ENCODE data around the gene ZFP57. TPM values are rescaled to one million over a fixed set of nuclear protein-coding genes. Genes with fewer than 3 reads are reported as not detected.

ZFP57 gene
- total and polyA plus RNA-seq, 2 experiments from 2014 or later, result 0.59 to 0.84 TPM

GRCh38 chr6:29724937-29725869, 44.3 kb upstream of the ZFP57 start:
- Histone ChIP-seq H3K4me2 (no peak overlapping the region), H2AFZ (no peak overlapping the region), H4K20me1 (replicated peaks; ENCODE audit: insufficient read depth) (no peaks in the 10 kb centered on the region; the same call in 1 of the 2 replicates), H3K27me3 (ENCODE audit: insufficient read depth) (peaks cover 61% of the 10 kb centered on the region), H3K27ac (ENCODE audit: low read depth) (no peak overlapping the region), H3K4me3 (no peak overlapping the region), H3F3A (replicated peaks; ENCODE audit: low read depth) (no peaks in the 10 kb centered on the region), H3K36me3 (ENCODE audit: insufficient read depth) (no peaks in the 10 kb centered on the region), H3K4me1 (ENCODE audit: insufficient read depth) (peaks cover 5% of the 10 kb centered on the region; the same call in 1 of the 2 replicates), H3K9me2 (ENCODE audit: insufficient read depth) (no peaks in the 10 kb centered on the region; the same call in 1 of the 2 replicates), H3K79me2 (replicated peaks; ENCODE audit: insufficient read depth) (no peaks in the 10 kb centered on the region)
- no peak overlapping the region for H3K27ac Mint-ChIP-seq
- ATAC-seq, result no peak
- no peaks in the 10 kb centered on the region for H3K9me3 Mint-ChIP-seq
- no peaks in the 10 kb centered on the region; the same call in 1 of the 3 replicates for H3K4me1 Mint-ChIP-seq
- H3K4me3 Mint-ChIP-seq, result peak overlapping the region; percentile 77; the same call in 1 of the 3 replicates
- H3K27me3 Mint-ChIP-seq (ENCODE audit: insufficient read depth, low read depth, poor library complexity), result peaks cover 47% of the 10 kb centered on the region
- no peak for TF ChIP-seq ZNF331 (CRISPR knock-in tag; IDR thresholded peaks at IDR 0.05; ENCODE audit: low read depth)
- no peak for TF ChIP-seq JUNB (IDR thresholded peaks at IDR 0.05; ENCODE audit: unreplicated experiment)
- no peak for TF ChIP-seq CREB1 (CRISPR knock-in tag; IDR thresholded peaks at IDR 0.05; ENCODE audit: low read depth)
- TF ChIP-seq EZH2 (IDR thresholded peaks at IDR 0.05; ENCODE audit: low read depth, unreplicated experiment), result no peak
- no peak for TF ChIP-seq POLR2AphosphoS5 (IDR thresholded peaks at IDR 0.05; ENCODE audit: low read depth)
- no peak for TF ChIP-seq NANOG (IDR thresholded peaks at IDR 0.05; ENCODE audit: borderline replicate concordance)
- no peak for TF ChIP-seq STAT1 (IDR thresholded peaks at IDR 0.05; ENCODE audit: unreplicated experiment)
- no peak for TF ChIP-seq ZNF462 (CRISPR knock-in tag; IDR thresholded peaks at IDR 0.05)
- no peak for TF ChIP-seq EZH2phosphoT487 (IDR thresholded peaks at IDR 0.05; ENCODE audit: unreplicated experiment)
- TF ChIP-seq CTCF (conservative IDR thresholded peaks at IDR 0.05; ENCODE audit: low read depth in 2 of 2), result no peak
- no peak for TF ChIP-seq ETS1 (IDR thresholded peaks at IDR 0.05)
- no peak for TF ChIP-seq ZNF114 (CRISPR knock-in tag; IDR thresholded peaks at IDR 0.05)
- TF ChIP-seq REST (IDR thresholded peaks at IDR 0.05; ENCODE audit: unreplicated experiment), result no peak
- no peaks in the 10 kb centered on the region for H3K36me3 Mint-ChIP-seq (ENCODE audit: low read depth)
- no peak for DNase-seq (ENCODE audit: low spot score)

Measured in GM23338 (cell line).